Activated CD4-positive, alpha-beta T cell treated with anti-CD3 and anti-CD28 coated beads, Interleukin-10, Interleukin-2, amounts not matched to agents 100 ng/mL and 50 ng/mL, durations not matched to agents 16 hours and 8 hours (primary cell): Measurements from ENCODE around the gene TPO.

Source experiments
- DNase-seq: peaks from one replicate; pipeline ENCODE4 v3.0.0-alpha.2; 2020

TPO gene

DNA sequence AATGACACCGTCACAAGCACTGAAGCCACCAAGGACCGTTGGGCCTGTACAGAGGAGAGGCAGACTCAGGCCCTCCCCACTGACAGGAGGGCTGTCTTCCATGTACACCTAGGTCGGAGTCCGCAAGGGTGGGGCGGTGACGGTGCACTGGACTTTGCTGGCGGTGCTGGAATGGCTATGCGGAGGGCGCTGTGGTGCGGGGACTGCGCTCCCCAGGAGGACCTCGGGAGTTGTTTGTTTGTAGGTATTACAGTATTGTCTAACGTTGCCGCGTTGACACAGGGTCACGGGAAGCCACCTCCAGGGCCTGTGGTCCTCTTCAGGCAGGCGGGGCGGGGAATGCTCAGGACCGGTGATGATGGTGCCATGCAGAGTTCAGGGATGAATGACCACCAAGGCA, 126.2 kb downstream of the TPO start:
- DNase-seq: no peak

DNA sequence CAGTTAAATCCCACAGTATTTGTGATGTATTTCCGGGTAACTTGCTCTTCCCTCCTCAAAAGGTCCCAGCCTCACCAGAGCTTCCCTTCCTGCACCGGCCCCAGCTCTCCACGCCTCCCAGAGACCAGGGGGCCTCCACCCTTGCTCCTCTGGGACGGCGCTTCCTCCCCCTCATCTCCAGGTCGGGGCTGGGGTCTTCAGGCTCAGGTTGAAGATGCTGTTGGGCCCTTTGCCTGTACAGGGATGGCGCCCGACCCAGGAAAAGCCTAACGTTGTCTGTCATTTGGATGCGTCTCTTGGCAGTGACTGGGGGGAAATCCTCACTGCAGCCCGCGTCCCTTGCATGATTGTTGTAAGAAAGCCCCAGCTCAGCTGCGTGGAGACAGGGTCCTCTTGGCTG, 126.7 kb downstream of the TPO start:
- no peak for DNase-seq

GRCh38 chr2:1540481-1540880, 127.2 kb downstream of the TPO start:
- no peak for DNase-seq

DNA sequence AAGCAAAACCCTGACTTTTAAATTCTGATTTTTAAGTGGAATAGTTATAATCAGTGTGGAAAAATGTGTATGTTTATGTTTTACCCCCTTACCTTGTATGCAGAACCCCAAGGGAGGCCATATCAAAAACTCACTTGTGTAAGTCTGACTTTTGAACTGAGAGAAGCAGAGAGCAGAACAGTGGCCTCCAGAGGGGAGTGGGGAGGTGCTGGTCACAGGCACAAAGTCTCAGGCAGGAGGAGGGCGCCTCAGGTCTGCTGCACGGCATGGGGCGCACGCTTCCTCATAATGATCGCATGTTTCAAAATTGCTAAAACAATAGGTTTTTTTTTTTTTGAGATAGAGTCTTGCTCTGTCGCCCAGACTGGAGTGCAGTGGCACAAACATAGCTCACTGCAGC, 127.8 kb downstream of the TPO start:
- no peak for DNase-seq

GRCh38 chr2:1541819-1542475, 128.7 kb downstream of the TPO start:
- DNase-seq: no peak

DNA sequence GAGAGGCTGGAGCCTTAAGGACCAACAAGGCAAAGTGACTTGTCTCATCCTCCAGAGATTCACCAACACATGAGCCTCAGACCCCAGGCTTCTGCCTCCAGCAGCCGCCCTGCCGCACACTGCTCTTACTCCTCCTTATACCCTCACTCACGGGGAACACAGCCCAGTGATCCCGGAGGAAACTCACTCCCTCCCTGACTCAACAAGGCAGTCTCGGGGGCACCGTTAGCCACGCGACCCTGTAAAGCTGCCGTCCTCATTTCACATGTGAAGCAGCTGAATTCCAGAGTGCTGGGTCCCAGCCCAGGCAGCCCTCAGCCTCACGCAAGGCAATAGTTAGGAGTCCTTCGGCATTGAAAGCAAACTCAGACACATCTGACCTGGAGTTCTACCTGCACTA, 129.7 kb downstream of the TPO start:
- DNase-seq: no peak

DNA sequence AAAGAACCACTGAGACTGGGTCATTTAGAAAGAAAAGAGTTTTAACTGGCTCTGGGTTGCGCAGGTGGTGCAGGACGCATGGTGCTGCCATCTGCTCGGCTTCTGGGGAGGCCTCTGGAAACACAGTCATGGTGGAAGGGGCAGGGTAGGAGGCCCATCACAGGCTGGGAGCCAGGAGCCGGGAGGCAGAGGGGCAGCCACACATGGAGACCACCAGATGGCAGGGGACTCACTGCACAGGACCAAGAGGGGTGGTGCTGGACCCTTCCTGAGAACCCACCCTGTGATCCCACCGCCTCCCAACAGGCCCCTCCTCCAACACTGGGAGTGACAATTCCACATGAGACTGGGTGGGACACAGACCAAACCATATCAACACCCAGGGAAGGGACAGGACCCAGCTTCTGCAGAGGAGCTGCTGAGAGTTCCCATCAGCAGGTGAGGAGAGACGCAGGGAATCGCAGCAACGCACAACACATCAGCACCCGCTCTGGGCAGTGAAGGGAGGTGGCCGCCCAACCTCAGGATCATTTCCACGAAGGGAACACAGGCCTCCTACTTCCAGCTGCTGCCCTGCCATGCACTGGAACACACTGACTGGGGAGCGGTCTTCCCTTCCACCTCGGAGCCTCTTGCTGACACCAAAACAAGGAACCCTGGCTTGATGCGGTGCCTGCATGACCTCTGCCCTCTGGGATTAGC, 130.7 kb downstream of the TPO start:
- no peak for DNase-seq

DNA sequence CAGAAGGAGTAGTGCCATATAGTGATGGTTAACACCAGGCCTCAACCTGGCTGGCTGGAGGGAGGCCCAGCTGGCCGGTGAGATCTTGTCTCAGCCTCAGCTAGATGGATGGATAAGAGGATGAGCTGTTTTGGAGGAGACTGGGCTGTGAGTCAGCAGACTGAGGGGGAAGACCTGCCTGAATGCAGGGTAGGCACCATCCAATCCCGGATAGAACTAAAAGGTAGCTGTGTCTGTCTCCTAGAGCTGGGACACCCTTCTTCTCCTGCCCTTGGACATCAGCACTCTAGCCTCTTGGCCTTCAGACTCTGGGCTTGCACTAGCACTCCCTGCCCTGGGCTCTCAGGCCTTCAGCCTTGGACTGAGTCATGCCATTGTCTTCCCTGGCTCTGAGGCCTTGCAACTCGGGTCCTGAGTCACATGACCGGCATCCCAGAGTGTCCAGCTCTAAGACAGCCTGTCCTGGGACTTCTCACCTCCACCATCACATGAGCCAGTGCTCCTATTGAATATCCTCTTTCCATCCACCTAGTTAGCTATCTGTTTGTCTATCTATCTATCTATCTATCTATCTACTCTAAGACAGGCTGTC, 131.3 kb downstream of the TPO start:
- DNase-seq: no peak

- peak; percentile 15 for DNase-seq
These were observed 132.8 kb downstream of the TPO start for GRCh38 chr2:1546023-1546591.

DNA sequence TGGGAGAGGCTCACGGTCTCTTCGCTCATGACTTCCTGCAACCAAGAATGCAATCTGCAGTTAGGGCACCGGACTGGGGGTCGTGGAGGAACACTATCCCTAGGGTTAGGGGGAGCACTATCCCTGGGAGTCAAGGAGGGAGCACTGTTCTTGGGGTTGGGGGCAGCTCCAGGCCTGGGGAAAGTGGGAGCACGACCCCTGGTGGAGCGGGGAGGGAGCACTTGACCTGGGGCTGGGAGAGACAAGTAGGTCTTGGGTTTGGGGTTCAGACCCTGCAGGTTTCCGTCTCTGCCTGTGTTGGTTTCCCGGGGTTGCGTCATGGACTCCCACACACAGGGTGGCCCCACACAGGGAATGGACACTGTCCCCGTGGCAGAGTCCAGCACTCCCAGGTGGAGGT, 133.6 kb downstream of the TPO start:
- DNase-seq: no peak

DNA sequence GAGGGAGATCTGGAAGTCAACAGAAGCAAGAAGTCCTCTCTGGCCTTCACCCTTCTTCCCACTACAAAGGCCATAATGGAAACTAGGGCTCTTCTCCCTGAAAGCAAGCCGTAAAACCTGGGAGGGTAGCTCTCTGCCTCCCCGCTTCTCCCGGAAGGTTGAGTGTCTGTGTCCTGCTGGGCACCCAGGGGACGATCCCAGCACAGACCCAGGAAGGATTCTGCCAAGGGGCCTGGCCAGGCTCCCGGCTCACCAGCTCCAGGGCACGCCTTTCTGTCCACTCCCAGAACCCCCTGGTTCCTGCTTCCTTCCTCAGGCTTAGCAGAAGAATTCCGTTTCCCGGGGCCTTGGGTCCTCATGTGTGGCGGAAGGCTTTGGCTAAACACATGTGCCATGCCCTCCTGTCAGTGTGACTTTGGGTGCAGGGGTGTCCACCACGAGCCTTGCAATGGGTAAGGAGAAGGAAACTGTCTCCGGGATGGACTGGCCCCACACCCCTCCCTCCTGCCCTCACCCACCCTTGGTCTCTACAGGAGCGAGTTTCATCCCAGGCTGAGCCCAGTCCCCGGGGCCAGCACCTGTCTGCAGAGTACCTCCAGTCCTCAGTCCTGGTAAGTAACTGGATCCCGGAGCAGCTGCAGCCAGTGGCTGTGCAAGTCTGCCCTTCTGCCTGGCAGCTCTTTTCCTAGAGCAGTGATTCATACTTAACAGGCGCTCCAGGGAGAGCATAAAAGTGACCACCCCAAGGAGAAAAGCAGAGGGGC, 135.8 kb downstream of the TPO start:
- DNase-seq: no peak

DNA sequence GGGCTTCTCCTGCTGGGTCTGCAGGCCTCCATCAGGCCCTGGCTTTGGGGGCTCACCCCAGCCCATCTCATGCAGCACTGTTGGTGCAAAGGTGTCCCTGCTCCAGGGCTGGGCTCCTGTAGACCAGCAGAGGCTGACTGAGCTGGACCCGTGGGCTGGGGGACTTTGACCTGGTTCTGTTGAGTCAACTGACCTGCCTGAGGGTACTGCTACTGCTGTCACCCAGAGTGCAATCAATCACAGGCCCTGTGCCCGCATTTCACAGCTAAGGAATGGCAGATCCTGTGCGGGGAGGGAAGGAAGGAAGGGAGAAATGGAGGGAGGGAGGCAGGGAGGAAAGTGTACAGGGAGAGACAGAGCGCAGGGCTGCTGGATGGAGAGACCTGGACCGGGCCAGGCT, 136.8 kb downstream of the TPO start:
- no peak for DNase-seq

- DNase-seq: peak; percentile 63
These were observed 137.5 kb downstream of the TPO start for GRCh38 chr2:1550658-1551316.

DNA sequence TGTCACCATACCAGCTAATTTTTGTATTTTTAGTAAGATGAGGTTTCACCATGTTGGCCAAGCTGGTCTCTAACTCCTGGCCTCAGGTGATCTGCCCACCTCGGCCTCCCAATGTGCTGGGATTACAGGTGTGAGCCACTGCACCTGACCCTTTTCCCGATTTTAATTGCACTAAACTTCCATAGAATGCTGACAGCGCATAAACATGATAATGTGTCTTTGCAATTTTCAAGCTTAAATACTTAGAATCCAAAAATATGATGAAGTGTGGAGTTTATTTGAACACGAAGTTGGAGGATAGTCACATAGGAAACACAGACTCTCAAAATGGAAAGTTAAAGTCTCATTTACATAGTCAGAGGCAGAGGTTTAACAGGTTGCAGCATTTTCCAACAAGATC, 138.6 kb downstream of the TPO start:
- no peak for DNase-seq

- no peak for DNase-seq
These were observed 139.3 kb downstream of the TPO start for GRCh38 chr2:1552611-1553010.

DNA sequence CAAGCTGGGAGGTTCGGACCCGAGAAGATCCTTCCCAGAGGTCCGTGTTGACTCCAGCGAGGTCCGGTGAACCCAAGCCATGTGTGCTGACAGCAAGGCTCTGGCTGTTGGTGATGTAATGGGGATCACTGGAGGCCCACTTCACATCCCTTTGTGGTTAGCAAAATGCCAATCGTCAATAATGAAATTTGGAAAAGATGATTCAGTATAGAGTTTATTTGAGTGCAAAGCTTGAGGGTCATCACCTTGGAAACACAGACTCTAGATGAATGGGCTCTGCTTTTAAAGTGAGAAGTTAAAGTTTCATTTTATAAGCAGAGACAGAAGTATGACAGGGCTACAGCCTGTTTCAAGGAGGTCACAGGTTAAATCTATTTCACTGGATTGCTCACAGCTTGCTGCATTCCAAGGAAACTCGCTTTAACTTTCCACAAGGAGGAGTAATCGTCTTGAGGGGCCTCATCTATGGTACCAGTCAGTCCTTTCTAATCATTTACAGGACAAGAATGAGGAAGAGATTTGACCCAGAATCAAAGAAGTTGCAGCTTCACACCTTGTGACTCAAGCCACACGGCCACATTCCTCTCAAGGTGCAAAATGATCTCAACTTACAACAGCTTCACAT, 140.5 kb downstream of the TPO start:
- DNase-seq: no peak

GRCh38 chr2:1556286-1556685, 143.0 kb downstream of the TPO start:
- no peak for DNase-seq

GRCh38 chr2:1556776-1557466, 143.7 kb downstream of the TPO start:
- DNase-seq: no peak

DNA sequence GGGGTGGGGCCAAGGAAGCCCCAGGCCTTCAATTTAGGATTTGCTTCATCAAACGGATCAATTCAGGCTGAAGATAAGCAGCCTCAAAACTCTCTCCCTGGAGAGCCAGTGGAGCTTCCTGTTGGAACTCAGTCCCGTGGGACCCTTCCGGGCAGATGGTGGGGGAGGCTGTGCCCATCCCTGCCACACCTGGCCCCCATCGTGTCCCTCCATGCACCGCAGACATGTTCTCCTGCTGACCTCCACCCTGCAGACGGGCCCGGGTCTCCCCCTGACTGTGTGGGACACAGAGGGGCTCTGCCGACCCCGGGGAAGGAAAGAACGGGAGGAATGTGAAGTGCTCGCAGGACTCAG, 144.2 kb downstream of the TPO start:
- DNase-seq: no peak

DNA sequence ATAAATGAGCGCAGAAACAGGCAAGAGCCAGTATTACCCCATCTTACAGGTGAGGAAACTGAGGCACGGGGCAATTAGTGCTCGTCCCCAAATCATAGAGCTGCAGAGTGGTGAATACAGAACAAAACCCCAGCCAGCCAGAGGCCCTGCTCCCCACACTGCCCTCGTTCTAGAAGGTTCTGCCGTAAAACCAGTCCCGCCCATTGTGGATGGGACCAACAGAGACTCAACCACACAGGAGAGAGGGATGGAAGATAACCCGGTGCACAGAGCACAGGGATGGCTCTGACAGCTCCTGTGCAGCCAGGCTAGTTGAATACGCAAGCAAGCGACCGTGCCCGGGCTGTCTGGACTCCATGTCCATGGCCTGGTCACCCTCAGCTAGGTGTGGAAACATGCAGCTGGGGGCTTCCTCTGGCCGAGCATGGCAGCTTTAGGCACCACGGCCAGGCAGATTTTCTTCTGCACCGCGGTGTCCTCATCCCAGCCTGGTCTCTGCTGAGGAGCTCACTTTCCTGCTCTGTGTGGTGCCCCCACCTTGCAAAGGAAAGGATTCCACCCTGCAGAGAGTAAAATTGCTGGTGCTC, 146.4 kb downstream of the TPO start:
- no peak for DNase-seq

DNA sequence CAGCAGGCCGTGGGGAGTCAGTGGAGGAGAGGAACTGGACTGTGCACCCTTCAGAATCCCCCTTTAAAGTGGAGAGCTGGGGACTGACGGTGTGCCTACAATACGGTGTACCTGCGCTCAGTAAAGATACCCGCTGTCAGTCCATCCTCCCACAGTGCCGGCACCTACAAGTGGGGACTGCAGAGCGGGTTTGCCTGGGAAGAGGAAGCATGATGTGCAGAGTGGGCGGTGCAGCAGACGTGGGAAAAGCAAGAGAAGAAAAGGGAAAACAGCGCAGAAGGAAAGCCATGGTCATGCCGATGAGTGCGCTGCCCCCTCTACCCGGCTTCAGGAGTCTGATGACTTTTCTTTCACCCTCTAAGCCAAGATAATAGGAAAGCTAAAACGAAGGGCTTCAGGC, 148.0 kb downstream of the TPO start:
- DNase-seq: no peak
